WTC11 (cell line): ENCODE results near the gene S1PR2.

Experiments used
- AFF4 ChIP-seq: sonication (generic); formaldehyde crosslinking; IDR thresholded peaks from 2 replicates; pipeline ENCODE4 v1.8.1; 2023; ENCODE audit warnings: mild to moderate bottlenecking, missing genetic modification reagents, borderline replicate concordance
- CREB1 ChIP-seq: sonication (generic); formaldehyde crosslinking; IDR thresholded peaks from 2 replicates; pipeline ENCODE4 v1.8.0; 2023; ENCODE audit warnings: mild to moderate bottlenecking, missing genetic modification reagents
- CTCF ChIP-seq: fragments of 200-600 bp; IDR thresholded peaks from 2 replicates; pipeline ENCODE4 v1.8.0; 2022; ENCODE audit warnings: antibody characterized with exemption
- TP53 ChIP-seq: sonication (generic); formaldehyde crosslinking; IDR thresholded peaks from 2 replicates; pipeline ENCODE4 v1.8.1; 2023; ENCODE audit warnings: mild to moderate bottlenecking, missing genetic modification reagents
- ZNF416 ChIP-seq: fragments of 250-450 bp; sonication (Bioruptor Pico); IDR thresholded peaks from 2 replicates; pipeline ENCODE4 v1.9.0; 2021; ENCODE audit warnings: mild to moderate bottlenecking, inconsistent platforms

GRCh38 chr19:10205636-10206035 lies 25.5 kb downstream of the S1PR2 start:
- TF ChIP-seq AFF4 (CRISPR knock-in tag) (no peak), CTCF (no peak), TP53 (CRISPR knock-in tag) (no peak), CREB1 (CRISPR knock-in tag) (no peak), ZNF416 (no peak)
